Measurements from ENCODE around the gene CLIC4.

GRCh38 chr1:24858277-24858676 is 113.0 kb downstream of the CLIC4 start:
- no peak for TF ChIP-seq CTCF (IDR thresholded peaks at IDR 0.05)
- TF ChIP-seq POLR2A (IDR thresholded peaks at IDR 0.05): no peak
- no peak for TF ChIP-seq POLR2AphosphoS5 (IDR thresholded peaks at IDR 0.05)
- no peak for TF ChIP-seq EP300 (IDR thresholded peaks at IDR 0.05)

Data from upper lobe of left lung (tissue), 4 donors.